Measurements from ENCODE around the gene MAML3.
A peak's percentile ranks its signal among the peaks of the same experiment; 100 is the strongest.

Gene MAML3

DNA sequence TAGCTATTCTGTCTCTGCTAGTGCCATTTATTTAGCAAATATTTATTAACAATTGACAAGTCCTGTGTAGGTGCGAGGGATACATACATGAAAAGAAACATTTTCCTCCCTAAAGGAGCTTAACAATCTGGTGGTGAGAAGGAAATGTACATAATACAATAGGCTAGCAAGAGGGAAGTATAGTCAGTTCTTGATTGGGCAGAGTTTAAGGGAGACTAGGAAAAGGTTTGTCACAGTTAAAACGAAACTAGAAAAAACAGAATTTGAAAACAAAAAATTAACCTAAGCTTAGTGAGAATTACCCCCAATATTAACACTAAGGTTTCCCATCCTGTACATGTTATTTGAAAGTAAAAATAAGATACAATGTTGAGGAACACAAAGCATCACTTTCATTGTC, 8.6 kb upstream of the MAML3 start:
- no peak for DNase-seq (ENCODE audit: low read depth)
- no peak overlapping the region for H3K4me3 ChIP-seq (ENCODE audit: control insufficient read depth, low read depth, low read length)
- TF ChIP-seq, protein P1, sequence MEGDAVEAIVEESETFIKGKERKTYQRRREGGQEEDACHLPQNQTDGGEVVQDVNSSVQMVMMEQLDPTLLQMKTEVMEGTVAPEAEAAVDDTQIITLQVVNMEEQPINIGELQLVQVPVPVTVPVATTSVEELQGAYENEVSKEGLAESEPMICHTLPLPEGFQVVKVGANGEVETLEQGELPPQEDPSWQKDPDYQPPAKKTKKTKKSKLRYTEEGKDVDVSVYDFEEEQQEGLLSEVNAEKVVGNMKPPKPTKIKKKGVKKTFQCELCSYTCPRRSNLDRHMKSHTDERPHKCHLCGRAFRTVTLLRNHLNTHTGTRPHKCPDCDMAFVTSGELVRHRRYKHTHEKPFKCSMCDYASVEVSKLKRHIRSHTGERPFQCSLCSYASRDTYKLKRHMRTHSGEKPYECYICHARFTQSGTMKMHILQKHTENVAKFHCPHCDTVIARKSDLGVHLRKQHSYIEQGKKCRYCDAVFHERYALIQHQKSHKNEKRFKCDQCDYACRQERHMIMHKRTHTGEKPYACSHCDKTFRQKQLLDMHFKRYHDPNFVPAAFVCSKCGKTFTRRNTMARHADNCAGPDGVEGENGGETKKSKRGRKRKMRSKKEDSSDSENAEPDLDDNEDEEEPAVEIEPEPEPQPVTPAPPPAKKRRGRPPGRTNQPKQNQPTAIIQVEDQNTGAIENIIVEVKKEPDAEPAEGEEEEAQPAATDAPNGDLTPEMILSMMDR (IDR thresholded peaks at IDR 0.05; ENCODE audit: control insufficient read depth, insufficient read depth, low read depth, low read length, missing control alignments), result no peak

DNA sequence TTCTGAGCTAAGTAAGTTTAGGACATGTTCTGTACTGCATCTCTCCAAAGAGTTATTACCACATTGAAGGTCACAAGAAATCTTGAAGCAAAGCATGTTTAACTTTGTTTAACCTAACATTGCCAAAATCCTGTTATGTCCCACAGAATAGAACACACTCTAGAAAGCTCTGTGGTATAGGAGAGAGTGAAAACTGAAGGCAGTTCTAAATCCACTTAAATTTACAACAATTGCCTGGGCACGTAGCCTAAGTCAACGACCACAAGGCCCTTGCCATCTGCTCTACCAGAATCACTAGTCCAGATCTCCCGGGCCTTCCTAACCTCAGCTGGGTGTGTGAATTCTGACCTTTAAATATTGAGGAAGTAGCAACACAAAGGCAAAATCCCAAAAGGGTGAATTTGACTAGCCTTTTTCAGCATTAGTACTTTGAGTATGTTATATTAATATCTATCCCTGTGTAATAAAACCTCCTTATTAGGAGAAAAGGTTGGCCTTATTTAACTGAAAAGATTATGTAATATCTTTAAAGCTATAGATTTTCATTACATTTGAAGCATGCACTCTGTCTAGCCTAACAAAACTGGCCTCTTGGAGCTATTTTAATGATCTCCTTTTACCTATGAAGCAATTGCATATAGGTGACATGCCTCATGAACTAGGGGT, 4.5 kb upstream of the MAML3 start:
- no peak overlapping the region for H3K4me3 ChIP-seq (ENCODE audit: control insufficient read depth, low read depth, low read length)
- TF ChIP-seq, protein P1 (IDR thresholded peaks at IDR 0.05; ENCODE audit: control insufficient read depth, insufficient read depth, low read depth, low read length, missing control alignments), result no peak
- DNase-seq (ENCODE audit: low read depth), result no peak

DNA sequence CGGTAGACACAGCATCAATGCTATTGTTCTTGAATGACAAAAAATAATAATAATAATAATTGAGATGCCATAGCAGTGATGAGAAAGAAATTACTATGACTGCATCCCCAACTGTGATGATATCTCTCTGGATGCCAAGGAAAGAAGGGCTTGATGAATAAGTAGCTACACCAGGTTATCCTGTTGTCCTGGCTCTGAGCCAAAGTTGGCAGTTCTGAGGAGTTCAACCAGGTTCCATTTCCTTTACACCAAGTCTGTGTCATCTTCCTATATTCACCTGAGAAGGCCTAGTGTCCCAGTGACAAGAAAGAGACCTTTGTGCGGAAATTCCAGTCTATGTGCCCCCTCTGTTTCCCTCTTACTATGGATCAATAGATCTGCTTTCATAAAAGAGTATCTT, 3.4 kb upstream of the MAML3 start:
- no peak for DNase-seq (ENCODE audit: low read depth)
- H3K4me3 ChIP-seq (ENCODE audit: control insufficient read depth, low read depth, low read length), result no peak overlapping the region
- TF ChIP-seq, protein P1 (IDR thresholded peaks at IDR 0.05; ENCODE audit: control insufficient read depth, insufficient read depth, low read depth, low read length, missing control alignments), result no peak

DNA sequence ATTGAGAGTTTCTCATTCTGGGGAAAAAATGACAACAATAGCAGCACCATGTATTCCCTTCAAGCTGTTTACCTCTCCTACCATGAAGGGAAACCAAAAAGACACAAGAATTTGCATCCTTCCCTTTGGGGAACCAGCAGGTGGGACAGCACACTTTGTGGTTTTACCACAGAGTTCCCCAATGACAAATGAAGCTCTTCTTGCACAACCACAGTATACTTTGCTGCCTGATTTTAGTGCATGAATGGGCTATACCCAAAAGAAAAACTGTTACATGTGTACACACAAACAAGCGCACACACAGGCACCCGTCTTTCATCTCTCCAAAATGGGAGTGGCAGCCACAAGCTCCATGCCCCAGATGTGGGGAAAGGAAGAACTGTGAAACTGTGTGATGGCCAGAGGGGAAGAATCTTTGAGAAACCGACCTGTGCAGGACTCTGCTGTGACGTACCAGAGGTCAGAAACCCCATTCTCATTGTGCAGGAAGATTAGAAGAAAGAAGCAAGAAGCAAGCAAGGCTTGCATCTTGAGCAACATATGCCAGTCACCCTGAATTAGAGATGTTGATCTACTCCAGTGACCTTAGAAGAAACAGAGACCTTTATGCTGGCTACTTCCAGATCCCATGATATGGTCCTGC, 2.7 kb upstream of the MAML3 start:
- no peak for DNase-seq (ENCODE audit: low read depth)

DNA sequence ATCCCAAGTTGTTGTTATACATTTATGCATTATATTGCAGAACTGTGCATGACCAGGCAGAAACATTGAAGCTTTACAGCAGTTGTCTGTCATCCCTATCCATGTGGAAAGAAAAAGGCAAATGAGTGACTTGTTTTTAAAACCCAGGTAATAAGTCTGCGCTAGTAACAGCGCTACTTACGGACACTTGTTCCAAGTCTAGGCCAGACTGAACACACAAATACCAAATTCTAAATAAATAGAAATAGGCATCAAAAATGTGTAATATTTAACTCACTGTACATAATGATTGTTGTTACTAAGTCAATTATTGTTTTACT, 548 bp upstream of the MAML3 start:
- no peak for DNase-seq (ENCODE audit: low read depth)
- TF ChIP-seq, protein P1 (IDR thresholded peaks at IDR 0.05; ENCODE audit: control insufficient read depth, insufficient read depth, low read depth, low read length, missing control alignments), result no peak
- H3K4me3 ChIP-seq (ENCODE audit: control insufficient read depth, low read depth, low read length), result peak overlapping the region; percentile 78

More for the DNA sequence above, 2.7 kb upstream of the MAML3 start:
- TF ChIP-seq, protein P1 (IDR thresholded peaks at IDR 0.05; ENCODE audit: control insufficient read depth, insufficient read depth, low read depth, low read length, missing control alignments), result no peak
- no peak overlapping the region for H3K4me3 ChIP-seq (ENCODE audit: control insufficient read depth, low read depth, low read length)

DNA sequence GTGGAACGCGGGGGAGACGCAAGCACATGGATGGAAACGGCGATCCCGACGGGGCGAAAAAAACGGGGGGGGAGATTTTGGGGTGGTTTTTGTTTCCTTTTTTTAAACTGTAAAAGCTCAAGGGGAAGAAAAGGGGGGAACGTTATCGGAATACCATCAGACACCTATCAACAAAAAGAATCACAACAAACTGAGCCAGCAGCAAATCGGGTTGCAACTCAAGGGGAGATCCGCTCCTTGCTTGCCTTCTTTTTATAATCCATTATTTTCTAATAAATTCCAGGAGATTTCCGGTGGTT, 616 bp downstream of the MAML3 start:
- TF ChIP-seq, protein P1 (IDR thresholded peaks at IDR 0.05; ENCODE audit: control insufficient read depth, insufficient read depth, low read depth, low read length, missing control alignments), result no peak
- H3K4me3 ChIP-seq (ENCODE audit: control insufficient read depth, low read depth, low read length), result peak overlapping the region; percentile 78
- DNase-seq (ENCODE audit: low read depth), result no peak

Measured in AG09309 (cell line).